ENCODE results near the gene TRIM45.

DNA sequence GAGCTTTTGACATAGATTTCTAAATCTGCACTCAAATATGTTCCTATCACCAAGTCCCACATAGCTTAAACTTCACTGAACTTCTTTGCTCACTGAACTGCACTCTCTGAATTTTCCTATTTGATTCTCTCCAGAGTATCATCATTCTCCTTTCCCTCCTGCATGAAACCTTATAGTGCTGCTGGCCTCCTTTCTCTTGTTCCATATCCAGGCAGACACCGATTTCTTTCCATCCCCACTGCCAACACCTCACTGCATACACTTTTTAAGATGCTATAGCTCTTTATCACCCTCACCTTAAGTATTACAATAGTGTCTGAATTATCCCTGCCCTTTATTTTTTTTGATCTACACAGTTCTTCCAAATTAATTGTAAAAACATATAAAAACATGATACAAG, 3.1 kb upstream of the TRIM45 start:
- TF ChIP-seq, protein P1, sequence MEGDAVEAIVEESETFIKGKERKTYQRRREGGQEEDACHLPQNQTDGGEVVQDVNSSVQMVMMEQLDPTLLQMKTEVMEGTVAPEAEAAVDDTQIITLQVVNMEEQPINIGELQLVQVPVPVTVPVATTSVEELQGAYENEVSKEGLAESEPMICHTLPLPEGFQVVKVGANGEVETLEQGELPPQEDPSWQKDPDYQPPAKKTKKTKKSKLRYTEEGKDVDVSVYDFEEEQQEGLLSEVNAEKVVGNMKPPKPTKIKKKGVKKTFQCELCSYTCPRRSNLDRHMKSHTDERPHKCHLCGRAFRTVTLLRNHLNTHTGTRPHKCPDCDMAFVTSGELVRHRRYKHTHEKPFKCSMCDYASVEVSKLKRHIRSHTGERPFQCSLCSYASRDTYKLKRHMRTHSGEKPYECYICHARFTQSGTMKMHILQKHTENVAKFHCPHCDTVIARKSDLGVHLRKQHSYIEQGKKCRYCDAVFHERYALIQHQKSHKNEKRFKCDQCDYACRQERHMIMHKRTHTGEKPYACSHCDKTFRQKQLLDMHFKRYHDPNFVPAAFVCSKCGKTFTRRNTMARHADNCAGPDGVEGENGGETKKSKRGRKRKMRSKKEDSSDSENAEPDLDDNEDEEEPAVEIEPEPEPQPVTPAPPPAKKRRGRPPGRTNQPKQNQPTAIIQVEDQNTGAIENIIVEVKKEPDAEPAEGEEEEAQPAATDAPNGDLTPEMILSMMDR (IDR thresholded peaks at IDR 0.05): no peak
- TF ChIP-seq POLR2A (IDR thresholded peaks at IDR 0.05): no peak

Measured in body of pancreas (tissue), 4 donors.